Progenitor cell of endocrine pancreas (in vitro differentiated cells): ENCODE data around the gene ST14. TPM values are rescaled to one million over a fixed set of nuclear protein-coding genes. Genes with fewer than 3 reads are reported as not detected.
"Not testable (repeated sequence)": the region's sequence is repeated elsewhere in the genome, so short reads cannot be mapped to it uniquely, and the experiment has no call there.

Experiments used
- DNase-seq: peaks from one replicate; pipeline ENCODE4 v3.0.0; 2021; ENCODE audit warnings: low spot score; ENCODE audit not compliant: unreplicated experiment
- H3K27ac Mint-ChIP-seq: 2 replicates; pipeline ENCODE4 v1.8.0; 2021; ENCODE audit warnings: mild to moderate bottlenecking, moderate library complexity, mixed read lengths
- H3K27me3 Mint-ChIP-seq: 2 replicates; pipeline ENCODE4 v1.8.0; 2021; ENCODE audit warnings: mixed read lengths
- H3K36me3 Mint-ChIP-seq: 2 replicates; pipeline ENCODE4 v1.8.0; 2022; ENCODE audit warnings: mixed read lengths; ENCODE audit not compliant: insufficient read depth
- H3K4me1 Mint-ChIP-seq: 2 replicates; pipeline ENCODE4 v1.8.0; 2021; ENCODE audit warnings: low read depth, mixed read lengths
- H3K4me3 Mint-ChIP-seq: 2 replicates; pipeline ENCODE4 v1.8.0; 2021; ENCODE audit warnings: low read depth, mild to moderate bottlenecking, moderate library complexity, mixed read lengths
- H3K9me3 Mint-ChIP-seq: 2 replicates; pipeline ENCODE4 v1.8.0; 2021; ENCODE audit warnings: low read depth, mixed read lengths
- CTCF ChIP-seq: fragments of 200-600 bp; sonication (generic); IDR thresholded peaks from one replicate; pipeline ENCODE4 v1.5.0; 2021; ENCODE audit warnings: antibody characterized with exemption, mild to moderate bottlenecking; ENCODE audit not compliant: unreplicated experiment
- total RNA-seq: library from RNA; stranded (reverse); gene quantifications from 2 replicates; pipeline ENCODE4 v1.2.1, GENCODE V29; 2021

Gene ST14
- total RNA-seq, 1 donor from 2014 or later = 94.9 TPM

- H3K9me3 Mint-ChIP-seq = no peaks in the 10 kb centered on the region
- H3K27me3 Mint-ChIP-seq = no peaks in the 10 kb centered on the region
- no peak overlapping the region for H3K27ac Mint-ChIP-seq
- no peak for TF ChIP-seq CTCF
- H3K36me3 Mint-ChIP-seq = peaks cover 6% of the 10 kb centered on the region
- DNase-seq = no peak
- peaks cover 4% of the 10 kb centered on the region for H3K4me1 Mint-ChIP-seq
- H3K4me3 Mint-ChIP-seq = no peak overlapping the region
These were observed 74.7 kb downstream of the ST14 start for GRCh38 chr11:130234315-130234714.

- TF ChIP-seq CTCF = no peak
- no peak overlapping the region for H3K4me3 Mint-ChIP-seq
- H3K27ac Mint-ChIP-seq = no peak overlapping the region
These were observed 77.9 kb downstream of the ST14 start for GRCh38 chr11:130237282-130238006.

GRCh38 chr11:130241713-130242112 is 82.1 kb downstream of the ST14 start:
- no peak for DNase-seq
- no peaks in the 10 kb centered on the region for H3K27me3 Mint-ChIP-seq
- no peak for TF ChIP-seq CTCF
- H3K27ac Mint-ChIP-seq = no peak overlapping the region
- H3K36me3 Mint-ChIP-seq = peaks cover 8% of the 10 kb centered on the region
- H3K4me3 Mint-ChIP-seq = no peak overlapping the region
- H3K9me3 Mint-ChIP-seq = no peaks in the 10 kb centered on the region
- H3K4me1 Mint-ChIP-seq = peaks cover 4% of the 10 kb centered on the region

More at GRCh38 chr11:130237282-130238006, 77.9 kb downstream of the ST14 start:
- peaks cover 4% of the 10 kb centered on the region for H3K4me1 Mint-ChIP-seq
- no peaks in the 10 kb centered on the region for H3K9me3 Mint-ChIP-seq
- DNase-seq = no peak
- H3K27me3 Mint-ChIP-seq = no peaks in the 10 kb centered on the region
- peaks cover 8% of the 10 kb centered on the region for H3K36me3 Mint-ChIP-seq

GRCh38 chr11:130243816-130244215 is 84.2 kb downstream of the ST14 start:
- H3K36me3 Mint-ChIP-seq = peaks cover 3% of the 10 kb centered on the region
- H3K27me3 Mint-ChIP-seq = no peaks in the 10 kb centered on the region
- no peak overlapping the region for H3K27ac Mint-ChIP-seq
- no peaks in the 10 kb centered on the region for H3K9me3 Mint-ChIP-seq
- H3K4me1 Mint-ChIP-seq = no peaks in the 10 kb centered on the region
- no peak overlapping the region for H3K4me3 Mint-ChIP-seq
- no peak for TF ChIP-seq CTCF
- no peak for DNase-seq

GRCh38 chr11:130244848-130245247 is 85.3 kb downstream of the ST14 start:
- Mint-ChIP-seq H3K4me3 (no peak overlapping the region), H3K27me3 (no peaks in the 10 kb centered on the region), H3K4me1 (no peaks in the 10 kb centered on the region), H3K27ac (no peak overlapping the region), H3K36me3 (no peaks in the 10 kb centered on the region), H3K9me3 (no peaks in the 10 kb centered on the region)
- TF ChIP-seq CTCF = no peak
- no peak for DNase-seq

GRCh38 chr11:130245375-130245774 is 85.8 kb downstream of the ST14 start:
- H3K9me3 Mint-ChIP-seq, DNase-seq, H3K36me3 Mint-ChIP-seq, H3K27me3 Mint-ChIP-seq, H3K4me1 Mint-ChIP-seq, H3K27ac Mint-ChIP-seq, H3K4me3 Mint-ChIP-seq: not testable (repeated sequence)
